ENCODE results near the gene FAM237B. TPM values are rescaled to one million over a fixed set of nuclear protein-coding genes. Genes with fewer than 3 reads are reported as not detected.
A peak's percentile ranks its signal among the peaks of the same experiment; 100 is the strongest.

Gene FAM237B
- total and polyA plus RNA-seq, 9 of the 15 experiments (the other 6 are each of a cell fraction or from before 2014, with no cell fraction given): not detected

DNA sequence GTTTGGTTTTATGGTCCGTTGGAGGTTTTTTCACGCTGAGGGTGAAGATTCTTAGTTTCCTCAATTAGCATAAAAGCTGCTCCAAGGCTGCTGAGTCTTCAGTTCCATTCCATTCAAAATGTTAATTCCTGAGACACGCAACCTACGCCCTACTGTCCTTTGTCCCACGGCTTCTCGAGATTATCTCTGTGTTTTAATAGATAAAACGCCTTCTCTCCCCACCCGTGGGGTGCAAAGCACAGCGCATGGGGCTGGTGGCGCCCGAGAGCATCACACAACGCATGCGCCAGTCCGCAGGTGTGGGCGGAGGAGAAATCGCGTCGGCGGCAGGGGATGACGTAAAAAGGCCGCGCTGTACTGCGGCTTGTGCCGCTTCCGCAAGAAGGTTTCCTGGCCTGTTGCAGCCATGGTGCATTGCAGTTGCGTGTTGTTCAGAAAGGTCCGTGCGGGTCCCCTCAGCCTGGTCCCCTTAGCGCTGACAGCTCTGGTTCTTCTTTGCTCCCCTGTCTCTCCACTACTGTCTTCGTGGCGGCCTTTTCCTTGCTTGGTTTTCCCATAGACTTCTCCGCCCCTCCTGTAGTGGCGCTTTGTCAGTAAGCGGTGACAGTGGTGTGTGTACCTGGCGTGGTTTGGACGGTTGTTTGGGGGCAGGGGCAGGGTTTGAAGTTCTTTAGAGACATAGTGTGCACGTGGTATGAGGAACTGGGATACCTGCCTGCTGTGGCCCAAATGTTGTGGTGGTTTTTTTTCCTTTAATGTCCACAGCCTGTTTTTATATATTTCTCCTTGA lies 25.4 kb upstream of the FAM237B start, which contains the start of gene GTPBP10 (continued):
- TF ChIP-seq, protein P1, sequence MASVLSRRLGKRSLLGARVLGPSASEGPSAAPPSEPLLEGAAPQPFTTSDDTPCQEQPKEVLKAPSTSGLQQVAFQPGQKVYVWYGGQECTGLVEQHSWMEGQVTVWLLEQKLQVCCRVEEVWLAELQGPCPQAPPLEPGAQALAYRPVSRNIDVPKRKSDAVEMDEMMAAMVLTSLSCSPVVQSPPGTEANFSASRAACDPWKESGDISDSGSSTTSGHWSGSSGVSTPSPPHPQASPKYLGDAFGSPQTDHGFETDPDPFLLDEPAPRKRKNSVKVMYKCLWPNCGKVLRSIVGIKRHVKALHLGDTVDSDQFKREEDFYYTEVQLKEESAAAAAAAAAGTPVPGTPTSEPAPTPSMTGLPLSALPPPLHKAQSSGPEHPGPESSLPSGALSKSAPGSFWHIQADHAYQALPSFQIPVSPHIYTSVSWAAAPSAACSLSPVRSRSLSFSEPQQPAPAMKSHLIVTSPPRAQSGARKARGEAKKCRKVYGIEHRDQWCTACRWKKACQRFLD (CRISPR knock-in tag; IDR thresholded peaks at IDR 0.05): peak; percentile 75; the same call in 1 of the 2 replicates
- TF ChIP-seq ATF7 (IDR thresholded peaks at IDR 0.05): peak; percentile 93
- TF ChIP-seq TRIM25 (IDR thresholded peaks at IDR 0.05; ENCODE audit: borderline replicate concordance): 0 out of 2 replicates have a peak, but pooled peaks have one; percentile 79
- TF ChIP-seq LARP7 (IDR thresholded peaks at IDR 0.05): peak; percentile 11; the same call in 1 of the 2 replicates
- TF ChIP-seq CC2D1A (IDR thresholded peaks at IDR 0.05): peak; percentile 87
- no peak for TF ChIP-seq ZNF197 (CRISPR knock-in tag; IDR thresholded peaks at IDR 0.05; ENCODE audit: low read depth)
- TF ChIP-seq TCFL5 (CRISPR knock-in tag; conservative IDR thresholded peaks at IDR 0.05): no peak
- no peak for TF ChIP-seq CAMTA2 (CRISPR knock-in tag; conservative IDR thresholded peaks at IDR 0.05)
- no peak for TF ChIP-seq PTTG1 (tag; IDR thresholded peaks at IDR 0.05; ENCODE audit: low read depth)
- peak; percentile 93; the same call in 1 of the 2 replicates for TF ChIP-seq SREBF2 (CRISPR knock-in tag; IDR thresholded peaks at IDR 0.05)
- TF ChIP-seq MBD2 (IDR thresholded peaks at IDR 0.05; ENCODE audit: borderline replicate concordance, low read depth): peak; percentile 71; the same call in 1 of the 2 replicates
- no peak for TF ChIP-seq ILF3 (IDR thresholded peaks at IDR 0.05; ENCODE audit: borderline replicate concordance)
- peak; percentile 96 for TF ChIP-seq GATAD2B (IDR thresholded peaks at IDR 0.05; ENCODE audit: borderline replicate concordance)
- TF ChIP-seq RBFOX2 (IDR thresholded peaks at IDR 0.05; ENCODE audit: low read depth, low read length): peak; percentile 97
- no peak for TF ChIP-seq CBX3 (IDR thresholded peaks at IDR 0.05; ENCODE audit: borderline replicate concordance in 1 of 2, low read length in 2 of 2)
- TF ChIP-seq BHLHE40 (IDR thresholded peaks at IDR 0.05; ENCODE audit: low read length): peak; percentile 84
- peak; percentile 28 for TF ChIP-seq TEAD4 (IDR thresholded peaks at IDR 0.05; ENCODE audit: low read length)
- no peak for TF ChIP-seq TEAD4 (CRISPR knock-in tag; IDR thresholded peaks at IDR 0.05; ENCODE audit: borderline replicate concordance)
- peak; percentile 83 for TF ChIP-seq GABPB1 (CRISPR knock-in tag; IDR thresholded peaks at IDR 0.05)
- TF ChIP-seq, protein P2, sequence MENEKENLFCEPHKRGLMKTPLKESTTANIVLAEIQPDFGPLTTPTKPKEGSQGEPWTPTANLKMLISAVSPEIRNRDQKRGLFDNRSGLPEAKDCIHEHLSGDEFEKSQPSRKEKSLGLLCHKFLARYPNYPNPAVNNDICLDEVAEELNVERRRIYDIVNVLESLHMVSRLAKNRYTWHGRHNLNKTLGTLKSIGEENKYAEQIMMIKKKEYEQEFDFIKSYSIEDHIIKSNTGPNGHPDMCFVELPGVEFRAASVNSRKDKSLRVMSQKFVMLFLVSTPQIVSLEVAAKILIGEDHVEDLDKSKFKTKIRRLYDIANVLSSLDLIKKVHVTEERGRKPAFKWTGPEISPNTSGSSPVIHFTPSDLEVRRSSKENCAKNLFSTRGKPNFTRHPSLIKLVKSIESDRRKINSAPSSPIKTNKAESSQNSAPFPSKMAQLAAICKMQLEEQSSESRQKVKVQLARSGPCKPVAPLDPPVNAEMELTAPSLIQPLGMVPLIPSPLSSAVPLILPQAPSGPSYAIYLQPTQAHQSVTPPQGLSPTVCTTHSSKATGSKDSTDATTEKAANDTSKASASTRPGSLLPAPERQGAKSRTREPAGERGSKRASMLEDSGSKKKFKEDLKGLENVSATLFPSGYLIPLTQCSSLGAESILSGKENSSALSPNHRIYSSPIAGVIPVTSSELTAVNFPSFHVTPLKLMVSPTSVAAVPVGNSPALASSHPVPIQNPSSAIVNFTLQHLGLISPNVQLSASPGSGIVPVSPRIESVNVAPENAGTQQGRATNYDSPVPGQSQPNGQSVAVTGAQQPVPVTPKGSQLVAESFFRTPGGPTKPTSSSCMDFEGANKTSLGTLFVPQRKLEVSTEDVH (IDR thresholded peaks at IDR 0.05; ENCODE audit: low read depth, partially characterized antibody): peak; percentile 89
- TF ChIP-seq, protein P3, sequence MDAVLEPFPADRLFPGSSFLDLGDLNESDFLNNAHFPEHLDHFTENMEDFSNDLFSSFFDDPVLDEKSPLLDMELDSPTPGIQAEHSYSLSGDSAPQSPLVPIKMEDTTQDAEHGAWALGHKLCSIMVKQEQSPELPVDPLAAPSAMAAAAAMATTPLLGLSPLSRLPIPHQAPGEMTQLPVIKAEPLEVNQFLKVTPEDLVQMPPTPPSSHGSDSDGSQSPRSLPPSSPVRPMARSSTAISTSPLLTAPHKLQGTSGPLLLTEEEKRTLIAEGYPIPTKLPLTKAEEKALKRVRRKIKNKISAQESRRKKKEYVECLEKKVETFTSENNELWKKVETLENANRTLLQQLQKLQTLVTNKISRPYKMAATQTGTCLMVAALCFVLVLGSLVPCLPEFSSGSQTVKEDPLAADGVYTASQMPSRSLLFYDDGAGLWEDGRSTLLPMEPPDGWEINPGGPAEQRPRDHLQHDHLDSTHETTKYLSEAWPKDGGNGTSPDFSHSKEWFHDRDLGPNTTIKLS (IDR thresholded peaks at IDR 0.05; ENCODE audit: borderline replicate concordance, low read depth): peak; percentile 86; the same call in 1 of the 2 replicates
